ENCODE results near the gene DMRTC2. TPM values are rescaled to one million over a fixed set of nuclear protein-coding genes. Genes with fewer than 3 reads are reported as not detected.

The DMRTC2 gene
- total RNA-seq, 1 donor from 2014 or later, result not detected

DNA sequence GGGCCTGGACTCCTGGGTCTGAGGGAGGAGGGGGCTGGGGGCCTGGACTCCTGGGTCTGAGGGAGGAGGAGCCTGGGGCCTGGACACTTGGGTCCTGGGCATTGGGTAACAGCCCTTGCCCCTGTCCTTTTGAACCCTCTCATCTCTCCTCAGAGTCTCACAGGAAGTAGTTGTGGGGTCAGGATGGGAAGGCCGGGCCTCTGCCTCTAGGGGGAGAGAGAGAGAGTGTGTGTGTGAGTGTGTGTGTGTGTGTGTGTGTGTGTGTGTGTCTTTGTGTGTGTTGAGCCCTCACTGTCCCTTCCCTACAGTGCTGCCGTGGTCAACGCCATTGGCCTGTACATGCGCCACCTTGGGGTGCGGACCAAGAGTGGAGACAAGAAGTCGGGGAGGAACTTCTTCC lies 49.1 kb downstream of the DMRTC2 start:
- Mint-ChIP-seq H3K27ac (ENCODE audit: unreplicated experiment) (no peak overlapping the region), H3K4me1 (ENCODE audit: unreplicated experiment) (no peaks in the 10 kb centered on the region), H3K27me3 (ENCODE audit: unreplicated experiment) (no peaks in the 10 kb centered on the region), H3K9me3 (ENCODE audit: unreplicated experiment) (no peaks in the 10 kb centered on the region), H3K36me3 (ENCODE audit: unreplicated experiment) (peaks cover 14% of the 10 kb centered on the region), H3K4me3 (ENCODE audit: unreplicated experiment) (no peak overlapping the region)
- TF ChIP-seq, protein P1, sequence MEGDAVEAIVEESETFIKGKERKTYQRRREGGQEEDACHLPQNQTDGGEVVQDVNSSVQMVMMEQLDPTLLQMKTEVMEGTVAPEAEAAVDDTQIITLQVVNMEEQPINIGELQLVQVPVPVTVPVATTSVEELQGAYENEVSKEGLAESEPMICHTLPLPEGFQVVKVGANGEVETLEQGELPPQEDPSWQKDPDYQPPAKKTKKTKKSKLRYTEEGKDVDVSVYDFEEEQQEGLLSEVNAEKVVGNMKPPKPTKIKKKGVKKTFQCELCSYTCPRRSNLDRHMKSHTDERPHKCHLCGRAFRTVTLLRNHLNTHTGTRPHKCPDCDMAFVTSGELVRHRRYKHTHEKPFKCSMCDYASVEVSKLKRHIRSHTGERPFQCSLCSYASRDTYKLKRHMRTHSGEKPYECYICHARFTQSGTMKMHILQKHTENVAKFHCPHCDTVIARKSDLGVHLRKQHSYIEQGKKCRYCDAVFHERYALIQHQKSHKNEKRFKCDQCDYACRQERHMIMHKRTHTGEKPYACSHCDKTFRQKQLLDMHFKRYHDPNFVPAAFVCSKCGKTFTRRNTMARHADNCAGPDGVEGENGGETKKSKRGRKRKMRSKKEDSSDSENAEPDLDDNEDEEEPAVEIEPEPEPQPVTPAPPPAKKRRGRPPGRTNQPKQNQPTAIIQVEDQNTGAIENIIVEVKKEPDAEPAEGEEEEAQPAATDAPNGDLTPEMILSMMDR (IDR thresholded peaks at IDR 0.05), result no peak
- DNase-seq (ENCODE audit: extremely low spot score, unreplicated experiment), result no peak

DNA sequence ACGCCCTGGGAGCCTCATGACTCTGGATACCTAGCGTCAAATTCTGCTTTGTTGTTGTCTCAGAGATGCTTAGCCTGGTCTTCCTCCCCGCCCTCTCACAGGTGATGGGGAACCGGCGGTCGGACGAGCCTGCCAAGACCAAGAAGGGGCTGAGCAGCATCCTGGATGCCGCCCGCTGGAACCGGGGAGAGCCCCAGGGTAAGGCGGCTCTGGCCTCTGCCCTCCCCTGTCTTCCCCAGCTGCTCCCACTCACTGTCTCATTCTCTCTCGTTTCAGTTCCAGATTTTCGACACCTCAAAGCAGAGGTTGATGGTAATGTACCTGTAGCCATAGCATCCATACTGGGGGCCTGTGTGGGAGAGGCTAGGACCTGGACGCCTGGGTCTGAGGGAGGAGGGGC lies 49.5 kb downstream of the DMRTC2 start:
- TF ChIP-seq, protein P1 (IDR thresholded peaks at IDR 0.05), result no peak
- DNase-seq (ENCODE audit: extremely low spot score, unreplicated experiment), result no peak
- Mint-ChIP-seq H3K4me3 (ENCODE audit: unreplicated experiment) (no peak overlapping the region), H3K36me3 (ENCODE audit: unreplicated experiment) (peaks cover 18% of the 10 kb centered on the region), H3K27ac (ENCODE audit: unreplicated experiment) (no peak overlapping the region), H3K9me3 (ENCODE audit: unreplicated experiment) (no peaks in the 10 kb centered on the region), H3K4me1 (ENCODE audit: unreplicated experiment) (no peaks in the 10 kb centered on the region), H3K27me3 (ENCODE audit: unreplicated experiment) (no peaks in the 10 kb centered on the region)

DNA sequence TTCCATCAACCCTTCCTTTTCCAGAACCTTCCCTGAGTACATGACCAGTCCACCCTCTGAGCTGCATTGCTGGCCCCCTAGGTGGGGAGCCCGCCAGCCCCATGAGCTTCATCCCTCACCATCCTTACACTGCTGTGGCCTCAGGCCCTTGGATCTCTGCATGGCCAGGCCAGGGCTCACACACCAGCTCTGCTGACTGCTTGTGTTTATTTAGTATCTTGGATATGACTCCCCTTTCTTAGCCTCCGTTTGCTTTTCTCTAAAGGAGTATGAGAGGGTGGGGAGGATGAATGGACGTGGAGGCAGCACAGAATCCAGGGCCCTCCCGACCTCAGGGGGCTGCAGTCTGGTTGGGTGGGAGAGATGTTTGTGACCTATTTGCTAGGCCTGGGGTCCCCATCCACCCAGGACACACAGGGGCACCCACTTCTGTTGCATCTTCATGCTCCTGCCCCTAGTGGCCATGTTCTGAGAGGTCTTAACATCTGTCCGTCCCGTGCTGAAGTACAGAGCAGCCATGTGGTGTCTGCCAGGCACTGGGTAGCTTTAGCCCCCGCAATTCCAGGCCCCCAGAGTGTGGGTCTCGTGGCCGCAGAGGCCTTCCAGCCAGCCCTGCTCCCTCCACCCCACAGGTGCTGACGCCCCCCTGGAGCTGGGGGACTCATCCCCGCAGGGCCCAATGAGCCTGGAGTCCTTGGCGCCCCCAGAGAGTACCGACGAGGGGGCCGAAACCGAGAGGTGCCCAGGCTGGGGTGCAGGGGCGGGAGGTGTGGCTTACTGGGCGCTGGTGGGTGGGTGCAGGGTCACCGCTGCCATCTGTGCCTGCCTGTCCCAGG lies 51.1 kb downstream of the DMRTC2 start:
- H3K36me3 Mint-ChIP-seq (ENCODE audit: unreplicated experiment), result peaks cover 15% of the 10 kb centered on the region
- DNase-seq (ENCODE audit: extremely low spot score, unreplicated experiment), result no peak
- H3K27ac Mint-ChIP-seq (ENCODE audit: unreplicated experiment), result no peak overlapping the region
- H3K4me3 Mint-ChIP-seq (ENCODE audit: unreplicated experiment), result no peak overlapping the region
- H3K27me3 Mint-ChIP-seq (ENCODE audit: unreplicated experiment), result no peaks in the 10 kb centered on the region
- H3K4me1 Mint-ChIP-seq (ENCODE audit: unreplicated experiment), result no peaks in the 10 kb centered on the region
- no peaks in the 10 kb centered on the region for H3K9me3 Mint-ChIP-seq (ENCODE audit: unreplicated experiment)
- TF ChIP-seq, protein P1 (IDR thresholded peaks at IDR 0.05), result peak; percentile 13

DNA sequence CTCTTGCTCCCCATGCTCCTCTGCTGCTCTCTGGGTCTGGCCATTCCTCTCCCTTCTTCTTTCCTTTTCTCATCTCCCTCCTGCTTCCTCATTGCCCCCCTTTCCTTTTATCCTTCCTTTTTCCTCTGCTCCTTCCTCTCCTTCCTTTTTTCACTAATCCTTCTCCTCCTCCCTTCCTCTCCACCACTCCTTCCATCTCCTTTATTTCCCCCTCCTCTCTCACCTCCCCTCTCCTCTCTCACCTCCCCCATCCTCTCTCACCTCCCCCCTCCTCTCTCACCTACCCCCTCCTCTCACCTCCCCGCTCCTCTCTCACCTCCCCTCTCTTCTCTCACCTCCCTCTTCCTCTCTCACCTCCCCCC lies 51.7 kb downstream of the DMRTC2 start:
- Mint-ChIP-seq H3K27ac (ENCODE audit: unreplicated experiment) (no peak overlapping the region), H3K36me3 (ENCODE audit: unreplicated experiment) (peaks cover 15% of the 10 kb centered on the region), H3K9me3 (ENCODE audit: unreplicated experiment) (no peaks in the 10 kb centered on the region), H3K4me3 (ENCODE audit: unreplicated experiment) (no peak overlapping the region), H3K27me3 (ENCODE audit: unreplicated experiment) (no peaks in the 10 kb centered on the region), H3K4me1 (ENCODE audit: unreplicated experiment) (no peaks in the 10 kb centered on the region)
- DNase-seq (ENCODE audit: extremely low spot score, unreplicated experiment), result no peak
- TF ChIP-seq, protein P1 (IDR thresholded peaks at IDR 0.05), result no peak

DNA sequence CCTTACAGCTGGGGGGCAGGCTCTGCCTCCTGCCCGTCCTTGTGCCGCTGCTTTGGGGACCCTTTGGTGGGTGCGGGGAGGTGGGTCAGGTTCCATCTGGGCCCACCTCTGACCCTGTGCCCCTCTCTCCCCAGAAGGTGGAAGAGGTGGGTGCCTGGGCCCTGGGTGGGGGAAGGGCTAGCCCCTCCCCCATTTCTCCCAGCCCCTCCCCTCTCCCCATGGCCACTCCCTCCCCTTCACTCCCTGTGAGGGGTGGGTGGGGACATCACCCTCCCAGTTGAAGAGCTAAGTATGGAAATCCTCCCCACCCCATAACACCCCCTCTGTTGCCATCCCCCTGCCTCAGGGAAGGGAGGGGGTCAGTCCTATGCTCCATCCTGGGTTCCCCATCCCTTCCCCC lies 52.3 kb downstream of the DMRTC2 start:
- Mint-ChIP-seq H3K4me1 (ENCODE audit: unreplicated experiment) (no peaks in the 10 kb centered on the region), H3K27me3 (ENCODE audit: unreplicated experiment) (no peaks in the 10 kb centered on the region), H3K27ac (ENCODE audit: unreplicated experiment) (no peak overlapping the region), H3K4me3 (ENCODE audit: unreplicated experiment) (no peak overlapping the region), H3K9me3 (ENCODE audit: unreplicated experiment) (no peaks in the 10 kb centered on the region), H3K36me3 (ENCODE audit: unreplicated experiment) (peaks cover 21% of the 10 kb centered on the region)
- no peak for DNase-seq (ENCODE audit: extremely low spot score, unreplicated experiment)
- TF ChIP-seq, protein P1 (IDR thresholded peaks at IDR 0.05), result no peak
